Central memory CD8-positive, alpha-beta T cell (primary cell): ENCODE results near the gene ATP7A.
"Not testable (repeated sequence)": the region's sequence is repeated elsewhere in the genome, so short reads cannot be mapped to it uniquely, and the experiment has no call there.

Experiments
- ATAC-seq: fragments of 150-1000 bp; cut with Tn5 transposase; replicated peaks from 2 replicates; pipeline ENCODE4 v1.10.0; 2022; ENCODE audit warnings: mild to moderate bottlenecking, moderate FRiP score, moderate number of reproducible peaks; ENCODE audit not compliant: poor library complexity, severe bottlenecking; ENCODE audit errors: extremely low read depth
- DNase-seq, 2 donors: peaks; one replicate each; pipeline ENCODE4 v3.0.0; 2021; ENCODE audit warnings: low spot score in 2 of 2
- H3K27ac Mint-ChIP-seq: one replicate; pipeline ENCODE4 v1.8.0; 2022; ENCODE audit warnings: low read depth, mild to moderate bottlenecking, moderate library complexity, mixed read lengths
- H3K27me3 Mint-ChIP-seq: one replicate; pipeline ENCODE4 v1.8.0; 2022; ENCODE audit warnings: mixed read lengths
- H3K36me3 Mint-ChIP-seq: one replicate; pipeline ENCODE4 v1.8.0; 2022; ENCODE audit warnings: mild to moderate bottlenecking, moderate library complexity, mixed read lengths; ENCODE audit not compliant: insufficient read depth
- H3K4me1 Mint-ChIP-seq: one replicate; pipeline ENCODE4 v1.8.0; 2022; ENCODE audit warnings: mixed read lengths
- H3K4me3 Mint-ChIP-seq: one replicate; pipeline ENCODE4 v1.8.0; 2022; ENCODE audit warnings: mild to moderate bottlenecking, moderate library complexity, mixed read lengths
- H3K9me3 Mint-ChIP-seq: one replicate; pipeline ENCODE4 v1.8.0; 2022; ENCODE audit warnings: mixed read lengths

The ATP7A gene

DNA sequence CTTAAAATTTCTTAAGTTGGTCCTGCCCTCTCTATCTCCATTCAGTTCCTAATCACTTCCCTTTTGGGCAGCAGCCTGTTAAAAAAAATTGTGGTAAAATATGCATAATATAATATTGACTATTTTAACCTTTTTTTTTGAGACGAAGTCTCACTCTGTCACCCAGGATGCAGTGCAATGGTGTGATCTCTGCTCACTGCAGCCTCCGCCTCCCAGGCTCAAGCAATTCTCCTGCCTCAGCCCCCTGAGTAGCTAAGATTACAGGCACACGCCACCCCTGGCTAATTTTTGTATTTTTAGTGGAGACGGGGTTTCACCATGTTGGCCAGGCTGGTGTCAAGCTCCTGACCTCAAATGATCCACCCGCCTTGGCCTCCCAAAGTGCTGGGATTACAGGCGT lies 8.9 kb downstream of the ATP7A start:
- peak overlapping the region; percentile 46 for H3K27ac Mint-ChIP-seq
- H3K9me3 Mint-ChIP-seq, H3K36me3 Mint-ChIP-seq, H3K27me3 Mint-ChIP-seq, H3K4me3 Mint-ChIP-seq, DNase-seq, ATAC-seq: not testable (repeated sequence)
- H3K4me1 Mint-ChIP-seq, result peaks cover 12% of the 10 kb centered on the region

DNA sequence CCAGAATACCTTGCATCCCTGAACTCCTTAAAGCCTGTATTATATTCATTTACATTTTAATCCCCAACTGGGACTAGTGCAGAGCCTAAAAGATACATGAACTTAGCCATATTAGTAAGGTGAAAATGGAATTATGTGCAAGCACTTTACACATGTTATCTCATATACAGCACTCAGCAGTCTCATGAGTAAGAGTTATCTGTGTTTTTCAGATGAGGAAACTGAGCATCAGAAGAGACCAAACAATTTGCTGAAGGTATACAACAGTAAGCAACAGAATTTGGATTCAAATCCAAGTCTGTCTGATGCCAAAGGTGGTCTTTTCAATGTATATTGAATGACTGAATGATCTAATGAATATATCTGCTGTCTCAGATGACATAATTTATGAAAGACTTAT lies 12.3 kb downstream of the ATP7A start:
- H3K36me3 Mint-ChIP-seq, result no peaks in the 10 kb centered on the region
- H3K27me3 Mint-ChIP-seq, result no peaks in the 10 kb centered on the region
- no peak for DNase-seq
- no peak for ATAC-seq
- H3K27ac Mint-ChIP-seq, result no peak overlapping the region
- no peaks in the 10 kb centered on the region for H3K9me3 Mint-ChIP-seq
- no peaks in the 10 kb centered on the region for H3K4me1 Mint-ChIP-seq
- no peak overlapping the region for H3K4me3 Mint-ChIP-seq

DNA sequence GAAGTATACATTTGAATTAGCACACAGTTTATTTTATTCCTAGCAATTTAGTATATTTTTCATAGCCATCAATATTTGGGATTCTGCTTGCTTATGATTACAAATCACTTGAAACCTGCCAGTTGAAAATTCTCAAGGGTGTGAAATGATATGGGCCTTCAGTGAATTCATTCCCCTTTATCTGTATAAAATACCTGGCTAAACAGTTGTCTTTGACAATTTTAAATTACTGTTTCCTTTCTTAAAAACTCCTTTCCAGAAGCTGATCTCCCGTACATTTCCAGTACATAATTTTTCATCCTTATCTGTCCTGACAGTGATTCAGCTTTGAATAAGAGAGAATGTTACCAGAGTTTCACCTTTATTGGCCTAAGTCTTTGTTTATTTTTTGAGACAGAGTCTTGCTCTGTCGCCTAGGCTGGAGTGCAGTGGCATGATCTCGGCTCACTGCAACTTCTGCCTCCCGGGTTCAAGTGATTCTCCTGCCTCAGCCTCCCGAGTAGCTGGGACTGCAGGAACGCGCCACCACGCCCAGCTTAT lies 13.9 kb downstream of the ATP7A start:
- peaks cover 2% of the 10 kb centered on the region for H3K36me3 Mint-ChIP-seq
- H3K4me1 Mint-ChIP-seq, result peaks cover 5% of the 10 kb centered on the region
- no peaks in the 10 kb centered on the region for H3K27me3 Mint-ChIP-seq
- DNase-seq (no peak), ATAC-seq (no peak)
- no peak overlapping the region for H3K27ac Mint-ChIP-seq
- H3K4me3 Mint-ChIP-seq, result no peak overlapping the region
- H3K9me3 Mint-ChIP-seq, result no peaks in the 10 kb centered on the region

DNA sequence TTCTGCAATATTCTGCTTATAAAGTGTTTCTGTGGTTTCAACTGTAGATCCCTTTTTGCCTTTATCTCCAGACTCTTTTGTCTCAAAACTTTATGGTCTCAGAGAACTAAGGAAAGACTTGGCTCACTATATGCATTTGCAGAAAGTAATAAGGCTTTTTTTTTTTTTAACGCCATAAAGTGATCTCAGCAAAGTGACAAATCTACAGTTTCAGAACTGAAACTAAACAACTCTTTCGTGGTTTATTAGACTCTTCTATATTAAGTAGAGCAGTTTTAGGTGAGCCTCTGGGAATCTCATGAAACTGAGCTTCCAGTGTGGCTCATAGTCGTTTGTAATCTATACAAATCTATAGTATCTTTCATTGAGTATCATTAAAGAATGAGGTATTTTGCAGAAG lies 15.3 kb downstream of the ATP7A start:
- no peak overlapping the region for H3K4me3 Mint-ChIP-seq
- H3K27ac Mint-ChIP-seq, result no peak overlapping the region
- H3K9me3 Mint-ChIP-seq, result no peaks in the 10 kb centered on the region
- H3K4me1 Mint-ChIP-seq, result peaks cover 5% of the 10 kb centered on the region
- no peaks in the 10 kb centered on the region for H3K27me3 Mint-ChIP-seq
- DNase-seq, result no peak
- H3K36me3 Mint-ChIP-seq, result peaks cover 2% of the 10 kb centered on the region
- ATAC-seq, result no peak

DNA sequence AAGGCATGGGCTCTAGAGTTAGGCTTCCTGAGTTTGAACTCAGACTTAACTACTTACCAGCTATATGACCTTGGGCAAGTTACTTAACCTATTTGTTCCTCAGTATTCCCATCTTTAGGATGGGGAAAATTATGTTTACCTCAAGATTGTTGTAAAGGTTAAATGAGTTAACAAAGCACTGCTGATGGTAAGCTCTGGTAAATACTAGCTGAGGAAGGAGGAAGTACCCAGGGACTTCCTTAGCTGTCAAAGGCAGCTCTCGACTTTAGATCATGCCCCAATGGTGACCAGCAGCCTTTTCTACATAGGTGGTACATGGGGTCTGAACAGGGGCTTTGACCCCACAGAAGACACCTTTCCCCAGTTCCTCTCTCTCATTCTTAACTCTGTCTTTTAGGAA lies 20.1 kb downstream of the ATP7A start:
- Mint-ChIP-seq H3K36me3 (peaks cover 2% of the 10 kb centered on the region), H3K4me1 (peaks cover 5% of the 10 kb centered on the region), H3K4me3 (no peak overlapping the region), H3K9me3 (no peaks in the 10 kb centered on the region), H3K27me3 (no peaks in the 10 kb centered on the region), H3K27ac (no peak overlapping the region)
- ATAC-seq (no peak), DNase-seq (no peak)

DNA sequence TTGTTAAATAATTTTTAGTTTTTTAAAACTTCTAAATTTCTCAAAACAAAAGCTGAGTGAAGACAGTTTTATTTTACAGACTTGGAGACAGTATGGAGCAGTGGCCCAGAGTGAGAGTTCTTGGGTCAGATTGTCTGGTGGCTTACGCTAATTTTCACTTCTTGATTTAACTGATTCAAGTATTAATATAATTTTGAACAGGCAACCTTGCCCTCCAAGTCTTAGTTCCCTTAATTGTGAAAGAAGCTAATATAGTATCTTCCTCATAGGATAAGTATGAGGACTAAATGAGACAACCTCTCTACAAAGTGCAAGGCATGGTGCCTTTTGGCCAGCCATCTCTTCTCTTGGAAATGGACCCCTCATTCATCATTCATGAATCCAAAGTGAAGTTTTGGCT lies 25.4 kb downstream of the ATP7A start:
- no peak for ATAC-seq
- Mint-ChIP-seq H3K27me3 (no peaks in the 10 kb centered on the region), H3K27ac (no peak overlapping the region), H3K4me3 (no peak overlapping the region), H3K4me1 (no peaks in the 10 kb centered on the region), H3K9me3 (no peaks in the 10 kb centered on the region), H3K36me3 (no peaks in the 10 kb centered on the region)
- no peak for DNase-seq

DNA sequence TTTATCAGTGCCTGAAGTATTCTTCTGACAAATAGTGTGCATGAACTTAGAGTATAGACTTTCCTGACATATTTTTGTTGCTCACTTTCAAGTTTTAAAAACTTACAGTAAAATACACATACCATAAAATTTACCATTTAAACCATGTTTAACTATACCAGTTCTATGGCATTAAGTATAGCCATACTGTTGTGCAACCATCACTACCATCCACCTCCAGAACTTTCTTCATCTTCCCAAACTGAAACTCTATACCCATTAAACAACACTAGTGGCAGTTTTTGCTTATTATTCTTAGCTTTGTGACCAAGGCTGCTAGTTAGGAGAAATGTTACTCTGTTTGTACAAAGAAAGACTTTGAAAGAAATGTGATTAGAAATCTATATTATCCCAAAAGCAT lies 25.8 kb downstream of the ATP7A start:
- Mint-ChIP-seq H3K36me3 (no peaks in the 10 kb centered on the region), H3K27ac (no peak overlapping the region), H3K9me3 (no peaks in the 10 kb centered on the region), H3K27me3 (no peaks in the 10 kb centered on the region), H3K4me3 (no peak overlapping the region), H3K4me1 (no peaks in the 10 kb centered on the region)
- DNase-seq (no peak), ATAC-seq (no peak)

DNA sequence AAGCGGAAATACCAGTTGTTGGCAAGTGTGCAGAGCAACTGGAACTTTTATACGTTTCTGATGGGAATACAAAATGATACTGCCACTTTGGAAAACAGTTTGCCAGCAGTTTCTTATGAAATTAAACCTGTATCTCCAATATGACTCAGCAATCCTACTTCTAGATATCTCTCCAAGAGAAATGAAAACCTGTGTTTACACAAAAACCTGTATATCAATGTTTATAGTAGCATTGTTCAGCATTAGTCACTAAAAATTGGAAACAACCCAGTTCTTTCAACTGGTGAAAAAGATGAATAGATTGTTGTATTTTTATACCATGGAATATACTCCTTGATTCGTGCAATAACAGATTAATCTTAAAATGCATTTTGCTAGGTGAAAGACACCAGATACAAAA lies 26.8 kb downstream of the ATP7A start:
- DNase-seq (no peak), ATAC-seq (no peak)
- Mint-ChIP-seq H3K36me3 (no peaks in the 10 kb centered on the region), H3K4me1 (no peaks in the 10 kb centered on the region), H3K27ac (no peak overlapping the region), H3K9me3 (no peaks in the 10 kb centered on the region), H3K4me3 (no peak overlapping the region), H3K27me3 (no peaks in the 10 kb centered on the region)

DNA sequence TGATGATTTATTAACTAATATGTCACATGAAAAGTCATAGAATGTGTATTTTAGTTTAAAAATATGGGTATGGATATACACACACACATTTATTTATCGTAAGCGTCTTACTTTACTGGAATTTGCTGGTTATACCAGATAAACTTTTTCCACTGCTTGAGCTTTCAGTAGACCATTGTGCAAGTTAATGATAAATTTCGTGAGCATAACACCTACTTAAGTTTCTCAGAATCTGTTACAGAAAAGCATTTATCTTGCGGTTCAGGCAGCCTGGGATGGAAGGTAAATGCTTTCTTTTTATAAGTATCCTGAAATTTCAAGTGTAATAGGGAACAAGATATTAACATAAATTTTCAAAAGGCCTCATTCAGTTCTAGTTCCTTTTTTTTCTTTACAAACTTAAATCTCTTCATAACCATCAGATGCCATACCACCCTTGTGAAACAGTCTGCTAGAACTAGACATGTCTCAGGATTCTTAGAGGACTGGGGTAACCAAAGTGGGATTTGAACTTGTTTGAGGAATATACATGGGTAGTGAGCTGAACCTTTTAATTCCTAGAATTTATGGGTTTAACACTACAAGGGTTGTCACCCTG lies 27.7 kb downstream of the ATP7A start:
- H3K4me3 Mint-ChIP-seq, result no peak overlapping the region
- H3K36me3 Mint-ChIP-seq, result no peaks in the 10 kb centered on the region
- ATAC-seq, result no peak
- H3K9me3 Mint-ChIP-seq, result no peaks in the 10 kb centered on the region
- no peaks in the 10 kb centered on the region for H3K27me3 Mint-ChIP-seq
- DNase-seq, result no peak
- no peak overlapping the region for H3K27ac Mint-ChIP-seq
- no peaks in the 10 kb centered on the region for H3K4me1 Mint-ChIP-seq

DNA sequence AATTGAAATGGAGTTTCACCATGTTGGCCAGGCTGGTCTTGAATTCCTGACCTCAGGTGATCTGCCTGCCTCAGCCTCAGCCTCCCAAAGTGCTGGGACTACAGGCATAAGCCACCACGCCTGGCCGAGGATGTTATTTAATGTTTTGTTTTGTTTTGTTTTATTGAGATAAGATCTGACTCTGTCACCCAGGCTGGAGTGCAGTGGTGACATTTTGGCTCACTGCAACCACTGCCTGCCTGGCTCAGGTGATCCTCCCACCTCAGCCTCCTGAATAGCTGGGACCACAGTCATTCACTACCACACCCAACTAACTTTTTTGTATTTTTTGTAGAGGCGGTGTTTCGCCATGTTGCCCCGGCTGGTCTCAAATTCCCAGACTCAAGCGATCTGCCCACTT lies 34.5 kb downstream of the ATP7A start:
- ATAC-seq, H3K4me3 Mint-ChIP-seq, H3K36me3 Mint-ChIP-seq, H3K27ac Mint-ChIP-seq, H3K4me1 Mint-ChIP-seq, DNase-seq, H3K27me3 Mint-ChIP-seq, H3K9me3 Mint-ChIP-seq: not testable (repeated sequence)

DNA sequence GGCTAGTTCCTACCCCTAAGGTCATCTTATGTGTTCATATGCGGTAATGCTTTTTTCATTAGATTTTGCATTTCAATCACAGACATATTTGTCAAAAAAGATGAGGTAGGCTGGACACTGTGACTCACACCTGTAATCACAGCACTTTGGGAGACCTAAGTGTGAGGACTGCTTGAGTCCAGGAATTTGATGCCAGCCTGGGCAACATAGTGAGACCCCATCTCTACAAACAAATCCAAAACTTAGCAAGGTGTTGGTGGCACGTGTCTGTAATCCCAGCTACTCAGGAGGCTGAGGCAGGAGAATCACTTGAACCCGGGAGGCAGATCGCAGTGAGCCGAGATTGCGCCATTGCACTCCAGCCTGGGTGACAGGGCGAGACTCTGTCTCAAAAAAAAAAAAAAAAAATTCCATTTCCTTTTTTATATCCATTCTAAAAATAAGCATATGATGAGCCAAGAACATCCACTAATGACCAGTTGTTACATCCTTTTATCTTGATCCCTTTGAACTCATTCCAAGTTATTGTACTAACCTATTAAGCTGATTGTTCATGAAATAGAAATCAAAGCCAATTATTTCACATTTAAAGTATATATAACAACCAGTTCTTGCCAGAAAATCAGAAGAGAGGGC lies 35.5 kb downstream of the ATP7A start:
- Mint-ChIP-seq H3K36me3 (no peaks in the 10 kb centered on the region), H3K4me1 (no peaks in the 10 kb centered on the region), H3K4me3 (no peak overlapping the region), H3K27me3 (no peaks in the 10 kb centered on the region), H3K9me3 (no peaks in the 10 kb centered on the region), H3K27ac (no peak overlapping the region)
- DNase-seq (no peak), ATAC-seq (no peak)

DNA sequence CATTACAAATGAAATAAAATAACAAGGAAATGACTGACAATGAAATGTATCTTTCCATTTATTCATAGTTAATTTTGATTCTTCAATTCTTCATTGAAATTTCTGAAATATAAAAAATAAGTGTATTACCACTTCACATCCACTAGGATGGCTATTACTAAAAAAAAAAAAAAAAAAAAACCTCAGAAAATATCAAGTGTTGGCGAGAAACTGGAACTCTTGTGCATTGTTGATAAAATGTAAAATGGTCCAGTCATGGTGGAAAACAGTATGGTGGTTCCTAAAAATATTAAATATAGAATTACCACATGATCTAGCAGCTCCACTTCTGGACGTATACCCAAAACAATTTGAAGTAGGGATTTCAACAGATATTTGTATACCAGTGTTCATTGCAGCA lies 36.1 kb downstream of the ATP7A start:
- DNase-seq (no peak), ATAC-seq (no peak)
- H3K27ac Mint-ChIP-seq, result no peak overlapping the region
- H3K4me3 Mint-ChIP-seq, result no peak overlapping the region
- H3K9me3 Mint-ChIP-seq, result no peaks in the 10 kb centered on the region
- no peaks in the 10 kb centered on the region for H3K4me1 Mint-ChIP-seq
- no peaks in the 10 kb centered on the region for H3K36me3 Mint-ChIP-seq
- H3K27me3 Mint-ChIP-seq, result no peaks in the 10 kb centered on the region

DNA sequence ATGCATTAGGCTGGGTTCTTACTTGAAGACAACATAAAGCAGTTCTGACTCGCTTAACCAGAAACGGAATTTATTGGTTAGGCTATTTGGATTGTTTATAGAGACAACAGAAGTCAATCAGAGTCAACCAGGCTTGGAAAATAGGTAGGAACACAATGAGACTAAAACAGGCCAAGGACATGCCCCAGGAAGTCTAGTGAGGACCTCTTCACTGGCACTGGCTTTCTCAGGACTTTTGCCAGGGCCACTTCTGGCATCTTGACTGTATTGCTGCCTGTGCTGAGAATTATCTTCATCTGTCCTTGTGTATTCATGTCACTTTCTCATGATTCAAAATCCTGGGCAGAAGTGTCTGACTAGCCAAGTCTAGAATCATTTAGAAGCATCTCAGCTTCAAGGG lies 39.3 kb downstream of the ATP7A start:
- Mint-ChIP-seq H3K27ac (no peak overlapping the region), H3K27me3 (no peaks in the 10 kb centered on the region), H3K9me3 (no peaks in the 10 kb centered on the region), H3K4me3 (no peak overlapping the region), H3K36me3 (no peaks in the 10 kb centered on the region), H3K4me1 (no peaks in the 10 kb centered on the region)
- DNase-seq (no peak), ATAC-seq (no peak)
